GM21786 (cell line): Measurements from ENCODE around the gene MBD3L2.
"Not testable (repeated sequence)": the region's sequence is repeated elsewhere in the genome, so short reads cannot be mapped to it uniquely, and the experiment has no call there.

Source experiments
- ATAC-seq: cut with Tn5 transposase; IDR thresholded peaks from one replicate; pipeline ENCODE4 v1.9.1; 2021; ENCODE audit not compliant: unreplicated experiment

Gene MBD3L2

DNA sequence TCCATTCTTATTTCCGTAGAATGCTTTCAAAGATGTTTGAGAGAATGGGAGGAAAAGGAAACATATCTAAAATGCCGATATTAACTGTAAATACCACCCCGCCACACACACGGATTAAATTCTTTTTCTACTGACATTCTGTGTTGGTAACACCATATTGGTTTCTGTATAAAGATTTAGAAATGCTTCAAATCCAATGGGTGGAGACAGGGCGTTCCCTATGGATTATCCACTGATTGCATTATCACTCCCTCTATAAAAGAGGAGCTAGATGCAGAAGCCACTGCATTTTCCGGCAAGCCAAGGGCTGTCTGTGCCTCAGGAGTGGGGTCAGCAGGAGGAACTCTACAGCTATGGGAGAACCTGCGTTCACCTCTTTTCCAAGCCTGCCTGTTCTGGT is at the start of gene MBD3L2:
Gene MBD3L2, plus strand, starts transcription at position 301 of the 400 bp plus-strand sequence. Its CDS starts 53 bp downstream, at position 354.
- ATAC-seq, result not testable (repeated sequence)

DNA sequence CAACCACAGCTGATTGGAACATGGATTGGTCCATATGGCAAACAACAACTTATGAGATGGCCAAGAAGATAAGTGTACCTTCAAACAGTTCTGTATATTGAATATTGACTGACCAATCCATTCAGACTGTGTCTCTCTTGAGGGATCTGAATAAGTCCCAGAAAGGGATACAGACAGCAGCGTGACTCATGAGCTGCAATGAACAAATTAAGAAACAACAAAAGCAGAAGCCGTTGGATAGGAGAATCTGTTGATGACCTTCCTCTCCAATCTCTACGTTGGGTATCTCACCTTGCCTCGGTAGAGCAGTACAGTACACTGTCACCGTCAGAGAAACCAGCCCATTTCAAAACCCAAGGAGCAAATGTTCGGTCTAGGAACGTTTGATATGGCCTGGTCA is 49.2 kb upstream of the MBD3L2 start:
- no peak for ATAC-seq

- ATAC-seq, result no peak
Observed at GRCh38 chr19:7000333-7000732, 48.8 kb upstream of the MBD3L2 start.

DNA sequence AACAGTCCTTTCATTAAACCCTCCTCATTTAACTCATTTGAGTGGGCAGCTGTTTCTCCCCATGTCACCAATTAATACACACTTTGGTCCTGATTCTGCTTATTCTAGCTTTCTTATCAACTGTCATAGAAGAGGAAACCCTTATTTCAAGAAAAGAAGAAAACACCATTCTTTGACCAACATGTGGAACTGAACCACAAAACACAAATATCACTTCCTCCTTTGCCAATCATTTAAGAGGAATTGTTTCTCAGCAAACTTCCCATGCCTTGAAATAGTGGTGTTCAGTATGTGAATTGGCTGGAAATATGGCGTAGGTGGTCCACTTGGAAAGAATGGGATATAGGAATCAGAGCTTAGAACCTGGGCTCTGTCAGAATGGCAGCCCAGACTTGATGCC is 48.3 kb upstream of the MBD3L2 start:
- ATAC-seq, result no peak

DNA sequence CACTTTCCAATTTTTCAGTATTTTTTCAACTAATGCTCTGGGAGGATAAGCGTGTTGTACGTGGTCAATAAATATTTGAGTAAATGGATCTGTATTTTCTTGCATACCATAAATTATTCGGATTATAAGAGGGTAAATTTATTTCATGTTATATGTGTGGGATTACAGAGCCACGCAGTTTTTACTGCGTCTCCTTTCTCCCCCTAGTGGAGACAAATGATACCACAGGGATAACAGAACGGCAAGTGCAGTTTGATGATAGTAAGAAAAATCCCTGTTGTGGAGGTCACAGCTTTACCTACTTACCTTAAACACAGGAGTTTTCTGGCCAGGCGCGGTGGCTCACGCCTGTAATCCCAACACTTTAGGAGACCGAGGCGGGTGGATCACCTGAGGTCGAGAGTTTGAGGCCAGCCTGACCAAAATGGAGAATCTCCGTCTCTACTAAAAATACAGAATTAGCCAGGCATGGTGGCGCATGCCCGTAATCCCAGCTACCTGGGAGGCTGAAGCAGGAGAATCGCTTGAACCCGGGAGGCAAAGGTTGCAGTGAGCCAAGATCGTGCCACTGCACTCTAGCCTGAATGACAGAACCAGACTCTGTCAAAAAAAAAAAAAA is 44.7 kb upstream of the MBD3L2 start:
- no peak for ATAC-seq

- ATAC-seq, result no peak
Observed at GRCh38 chr19:7006135-7006704, 42.9 kb upstream of the MBD3L2 start.

GRCh38 chr19:7007859-7008258 is 41.3 kb upstream of the MBD3L2 start:
- no peak for ATAC-seq

- ATAC-seq, result no peak
Observed at GRCh38 chr19:7010722-7011593, 38.2 kb upstream of the MBD3L2 start.

GRCh38 chr19:7013678-7014077 is 35.4 kb upstream of the MBD3L2 start:
- ATAC-seq, result no peak

DNA sequence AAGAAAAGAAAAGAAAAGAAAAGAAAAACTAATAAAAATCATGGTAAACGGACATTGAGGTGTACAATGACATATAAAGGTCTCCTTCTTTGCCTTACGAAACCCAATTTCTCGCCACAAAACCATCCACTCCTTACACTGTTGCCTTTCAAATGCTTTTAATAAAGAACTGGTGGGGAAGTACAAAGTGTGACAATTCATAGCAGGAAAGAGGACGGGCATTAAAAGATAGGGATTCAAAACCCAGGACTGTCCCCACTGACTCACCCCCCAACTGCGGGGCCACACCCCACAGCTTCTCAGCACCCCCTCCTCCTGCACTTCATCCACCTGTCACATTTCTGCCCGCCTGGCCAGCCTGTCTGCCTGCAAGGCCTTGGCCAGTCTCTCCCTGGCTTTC is 30.3 kb upstream of the MBD3L2 start:
- no peak for ATAC-seq

GRCh38 chr19:7021331-7021730 is 27.8 kb upstream of the MBD3L2 start, which contains the start of gene MBD3L2B:
Gene MBD3L2B (minus strand): TSS chr19:7021431. CDS start chr19:7021397, 34 bp downstream.
- ATAC-seq, result not testable (repeated sequence)

DNA sequence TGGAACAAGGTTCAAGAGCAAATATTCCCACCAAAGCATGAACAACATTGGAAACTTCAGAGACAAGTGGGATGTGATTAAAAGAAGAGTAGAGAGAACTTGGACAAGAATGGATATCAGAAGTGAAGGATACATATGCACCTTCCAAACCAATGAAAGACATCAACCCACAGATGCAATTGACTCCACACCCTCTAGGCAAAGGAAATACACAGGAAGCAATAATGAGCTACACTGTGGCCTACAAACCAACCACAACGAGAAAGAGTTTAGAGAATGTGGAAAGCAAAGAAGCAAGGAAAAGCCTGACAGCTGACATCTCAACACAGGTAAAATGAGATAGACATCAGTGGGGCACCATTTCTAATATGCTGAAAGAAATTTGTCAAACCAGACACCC is 20.3 kb upstream of the MBD3L2 start:
- not testable (repeated sequence) for ATAC-seq

- not testable (repeated sequence) for ATAC-seq
Observed at GRCh38 chr19:7030278-7030677, 18.8 kb upstream of the MBD3L2 start, which contains the start of gene MBD3L5. Gene MBD3L5 (plus strand): TSS chr19:7030578. CDS start chr19:7030612, 34 bp downstream.

GRCh38 chr19:7040079-7040478 is 9.0 kb upstream of the MBD3L2 start, which contains the start of gene MBD3L4:
Gene MBD3L4 (minus strand): TSS chr19:7040179. CDS start chr19:7040144, 35 bp downstream.
- ATAC-seq, result not testable (repeated sequence)

DNA sequence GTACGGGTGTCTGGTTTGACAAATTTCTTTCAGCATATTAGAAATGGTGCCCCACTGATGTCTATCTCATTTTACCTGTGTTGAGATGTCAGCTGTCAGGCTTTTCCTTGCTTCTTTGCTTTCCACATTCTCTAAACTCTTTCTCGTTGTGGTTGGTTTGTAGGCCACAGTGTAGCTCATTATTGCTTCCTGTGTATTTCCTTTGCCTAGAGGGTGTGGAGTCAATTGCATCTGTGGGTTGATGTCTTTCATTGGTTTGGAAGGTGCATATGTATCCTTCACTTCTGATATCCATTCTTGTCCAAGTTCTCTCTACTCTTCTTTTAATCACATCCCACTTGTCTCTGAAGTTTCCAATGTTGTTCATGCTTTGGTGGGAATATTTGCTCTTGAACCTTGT is 7.6 kb upstream of the MBD3L2 start:
- not testable (repeated sequence) for ATAC-seq

DNA sequence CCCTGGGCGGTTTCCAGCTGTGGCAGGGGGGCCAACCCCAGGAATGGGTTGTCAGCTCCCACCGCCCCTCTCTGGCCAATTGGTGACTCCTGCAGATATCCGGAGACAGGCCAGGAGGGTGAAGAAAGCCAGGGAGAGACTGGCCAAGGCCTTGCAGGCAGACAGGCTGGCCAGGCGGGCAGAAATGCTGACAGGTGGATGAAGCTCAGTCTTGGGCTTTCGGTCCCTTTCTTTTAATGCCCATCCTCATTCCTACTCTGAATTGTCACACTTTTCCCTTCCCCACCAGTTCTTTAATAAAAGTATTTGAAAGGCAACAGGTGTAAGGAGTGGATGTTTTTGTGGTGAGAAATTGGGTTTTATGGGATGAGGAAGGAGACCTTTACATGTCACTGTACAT is 2.3 kb downstream of the MBD3L2 start:
- ATAC-seq, result not testable (repeated sequence)

- ATAC-seq, result not testable (repeated sequence)
Observed at GRCh38 chr19:7052896-7053295, 3.8 kb downstream of the MBD3L2 start.

DNA sequence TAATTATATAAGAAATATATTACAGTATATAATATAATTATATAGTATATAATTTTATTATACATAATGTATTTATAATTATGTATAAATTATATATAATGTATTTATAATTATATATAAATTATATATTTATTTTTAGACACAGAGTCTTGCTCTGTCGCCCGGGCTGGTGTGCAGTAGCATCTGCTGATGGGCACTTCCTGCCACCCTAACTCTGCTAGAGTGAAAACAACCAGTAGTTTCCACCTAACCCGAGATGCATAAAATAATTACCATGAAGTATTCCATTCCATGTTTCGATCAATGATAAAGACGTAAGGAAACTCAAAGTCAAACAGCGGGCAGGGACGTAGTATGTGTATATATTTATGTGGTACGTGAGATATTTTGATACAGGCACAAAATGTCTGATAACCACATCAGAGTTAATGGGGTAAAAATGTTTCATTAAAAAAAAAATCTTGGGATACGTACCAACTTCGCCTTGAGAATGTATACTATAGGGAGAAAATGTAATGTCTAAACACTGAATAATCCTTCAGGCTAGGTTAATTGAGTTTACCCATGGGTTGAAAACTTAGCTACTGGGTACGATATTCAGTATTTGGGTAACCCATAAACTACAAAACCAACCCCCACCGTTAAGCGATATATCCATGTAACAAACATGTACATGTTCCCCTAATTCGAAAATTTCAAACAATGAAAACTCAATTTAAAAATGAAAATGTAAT is 5.7 kb downstream of the MBD3L2 start:
- ATAC-seq, result not testable (repeated sequence)

DNA sequence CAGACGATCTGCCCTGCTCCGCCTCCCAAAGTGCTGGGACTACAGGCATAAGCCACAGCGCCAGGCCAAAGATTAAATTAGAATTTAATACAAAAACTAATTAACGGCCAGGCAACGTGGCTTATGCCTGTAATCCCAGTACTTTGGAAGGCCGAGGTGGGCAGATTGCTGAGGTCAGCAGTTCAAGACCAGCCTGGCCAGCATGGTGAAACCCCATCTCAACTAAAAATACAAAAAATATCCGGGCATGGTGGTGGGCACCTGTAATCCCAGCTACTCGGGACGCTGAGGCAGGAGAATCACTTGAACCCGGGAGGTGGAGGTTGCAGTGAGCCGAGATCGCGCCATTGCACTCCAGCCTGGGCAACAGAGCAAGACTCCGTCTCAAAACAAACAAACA is 6.6 kb downstream of the MBD3L2 start:
- not testable (repeated sequence) for ATAC-seq

DNA sequence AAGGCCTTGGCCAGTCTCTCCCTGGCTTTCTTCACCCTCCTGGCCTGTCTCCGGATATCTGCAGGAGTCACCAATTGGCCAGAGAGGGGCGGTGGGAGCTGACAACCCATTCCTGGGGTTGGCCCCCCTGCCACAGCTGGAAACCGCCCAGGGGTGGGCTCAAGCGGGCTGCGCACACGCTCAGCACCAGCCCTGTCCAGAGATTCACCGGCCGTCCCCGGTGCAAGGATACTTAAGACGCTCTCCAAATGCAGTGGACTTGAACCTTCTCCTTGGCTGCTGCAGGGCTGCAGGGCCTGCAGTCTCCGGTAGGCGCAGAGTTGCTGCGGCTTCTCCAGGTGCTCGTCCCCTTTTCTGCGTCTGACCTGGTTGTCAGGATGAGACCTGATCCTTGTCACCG is 7.2 kb downstream of the MBD3L2 start:
- not testable (repeated sequence) for ATAC-seq

- not testable (repeated sequence) for ATAC-seq
Observed at GRCh38 chr19:7058576-7058975, 9.5 kb downstream of the MBD3L2 start, which contains the start of gene MBD3L3. Gene MBD3L3 (minus strand): TSS chr19:7058676. CDS start chr19:7058605, 71 bp downstream.
